ENCODE results near the gene RPS19BP1.

DNA sequence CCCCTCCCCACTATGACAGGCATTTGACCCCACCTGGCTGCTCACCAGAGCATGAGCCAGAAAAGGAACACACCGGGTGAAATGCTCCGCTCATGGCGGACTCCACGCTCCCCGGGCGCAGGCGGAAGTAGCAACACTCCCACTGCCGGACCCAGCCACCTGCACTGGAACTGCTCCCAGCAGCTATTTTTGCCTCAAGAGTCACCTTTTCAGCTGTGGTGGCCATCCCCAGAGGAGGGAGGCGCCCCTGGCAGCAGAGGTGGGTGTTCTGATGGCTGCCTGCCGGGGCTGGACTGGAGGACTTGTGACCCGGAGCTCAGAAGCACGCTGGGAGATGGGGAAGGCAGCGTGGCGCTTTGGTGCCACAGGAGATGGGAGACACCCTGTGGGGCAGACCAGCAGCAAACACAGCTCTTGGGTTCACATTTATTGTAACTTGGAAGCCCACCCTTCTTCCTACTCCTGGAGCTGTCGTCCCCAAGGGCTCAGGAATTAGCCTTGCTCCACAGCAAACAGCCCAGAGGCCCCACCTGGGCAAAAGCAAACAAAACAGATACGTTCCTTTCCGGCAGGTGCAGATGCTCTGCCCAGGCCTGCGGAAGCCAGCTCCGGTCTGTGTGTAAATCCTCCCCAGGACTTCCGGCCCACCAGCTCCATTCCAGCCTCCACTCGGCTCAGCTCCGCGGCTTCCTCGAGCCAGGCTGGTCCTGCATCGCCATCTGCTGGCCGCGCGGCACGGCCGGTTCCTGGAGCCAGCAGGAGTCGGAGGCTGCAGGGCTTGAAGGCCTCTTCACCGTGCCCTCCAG, 3.7 kb downstream of the RPS19BP1 start:
- peak; percentile 90 to 100 (median 98) for TF ChIP-seq CTCF (IDR thresholded peaks at IDR 0.05)
- TF ChIP-seq POLR2A (IDR thresholded peaks at IDR 0.05) = peak in 1 of 2 donors; percentile 96
